DMS53 treated with DMSO at 0.1 percent for 48 hours (cell line): ENCODE measurements around the gene HSD17B11.
"Not testable (repeated sequence)": the region's sequence is repeated elsewhere in the genome, so short reads cannot be mapped to it uniquely, and the experiment has no call there.

Experiments
- DNase-seq: peaks from one replicate; lab custom pipeline; 2025; ENCODE audit not compliant: unreplicated experiment; lab: John Stamatoyannopoulos, UW

HSD17B11 gene

DNA sequence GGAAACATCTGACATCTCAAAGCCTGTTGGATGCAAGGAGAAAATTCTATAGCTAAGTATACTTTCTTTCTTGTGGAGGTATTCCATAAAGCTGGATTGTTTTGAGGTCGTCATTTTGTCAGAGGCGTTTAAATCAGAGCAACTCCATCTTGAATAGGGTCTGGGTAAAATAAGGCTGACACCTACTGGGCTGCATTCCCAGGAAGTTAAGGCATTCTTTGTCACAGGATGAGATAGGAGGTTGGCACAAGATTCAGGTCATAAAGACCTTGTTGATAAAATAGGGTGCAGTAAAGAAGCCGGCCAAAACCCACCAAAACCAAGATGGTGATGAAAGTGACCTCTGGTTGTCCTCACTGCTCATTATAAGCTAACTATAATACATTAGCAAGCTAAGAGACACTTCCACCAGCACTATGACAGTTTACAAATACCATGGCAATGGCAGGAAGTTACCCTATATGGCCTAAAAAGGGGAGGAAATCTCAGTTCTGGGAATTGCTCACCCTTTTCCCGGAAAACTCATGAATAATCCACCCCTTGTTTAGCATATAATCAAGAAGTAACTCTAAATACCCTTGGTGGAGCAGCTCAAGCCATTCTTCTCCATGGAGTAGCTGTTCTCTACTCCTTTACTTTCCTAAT is 80.2 kb downstream of the HSD17B11 start:
- no peak for DNase-seq

GRCh38 chr4:87309625-87310024 is 81.4 kb downstream of the HSD17B11 start:
- DNase-seq = no peak

- no peak for DNase-seq
These were observed 84.9 kb downstream of the HSD17B11 start for GRCh38 chr4:87306056-87306455.

DNA sequence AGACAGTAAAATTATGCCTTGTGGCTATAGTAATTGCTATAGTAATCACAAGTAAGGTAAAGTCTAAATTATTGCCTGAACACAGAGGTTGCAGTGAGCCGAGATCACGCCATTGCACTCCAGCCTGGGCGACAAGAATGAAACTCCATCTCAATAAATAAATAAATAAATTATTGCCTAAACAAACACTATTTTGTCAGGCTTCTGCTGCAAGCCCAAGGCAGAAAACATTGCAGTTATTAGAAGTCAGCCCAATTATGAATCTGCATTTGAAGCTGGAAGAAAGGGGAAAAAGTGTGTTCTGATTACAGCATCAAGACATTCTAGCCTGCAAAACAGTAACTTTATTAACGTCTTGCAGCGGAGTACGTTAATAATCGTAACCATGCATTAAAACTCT is 85.4 kb downstream of the HSD17B11 start:
- no peak for DNase-seq

DNA sequence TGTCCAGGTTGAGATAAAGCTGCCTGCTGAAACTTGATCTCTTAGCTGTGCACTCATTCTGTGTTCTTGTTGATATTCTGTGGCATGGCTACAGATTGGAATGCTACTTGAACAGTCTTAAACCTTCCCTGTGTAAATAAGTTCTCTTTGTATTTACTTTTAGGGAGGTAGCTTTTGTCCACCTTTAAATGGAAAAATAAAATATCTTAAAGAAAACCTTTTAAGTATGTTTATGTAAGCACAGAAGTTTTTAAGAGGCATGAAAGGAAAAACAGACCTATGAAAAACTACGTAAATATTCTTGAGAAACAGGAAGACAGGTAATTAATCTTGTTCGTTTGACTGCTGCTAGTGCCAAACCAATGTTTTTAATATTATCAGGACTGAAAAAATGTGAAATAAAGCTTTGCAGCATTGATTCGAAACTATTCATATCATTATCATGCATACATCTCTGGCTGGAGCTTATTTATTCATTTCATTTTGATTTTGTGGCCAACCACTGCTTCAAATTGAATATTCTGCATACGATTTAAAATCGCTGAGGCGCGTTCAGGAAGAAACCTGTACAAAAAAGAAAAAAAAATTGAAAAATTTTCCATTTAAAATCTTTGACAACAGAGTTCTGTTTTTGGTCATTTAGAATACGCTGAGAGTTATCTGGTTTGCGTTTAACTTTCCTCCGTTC is 86.1 kb downstream of the HSD17B11 start:
- DNase-seq = peak; percentile 29

DNA sequence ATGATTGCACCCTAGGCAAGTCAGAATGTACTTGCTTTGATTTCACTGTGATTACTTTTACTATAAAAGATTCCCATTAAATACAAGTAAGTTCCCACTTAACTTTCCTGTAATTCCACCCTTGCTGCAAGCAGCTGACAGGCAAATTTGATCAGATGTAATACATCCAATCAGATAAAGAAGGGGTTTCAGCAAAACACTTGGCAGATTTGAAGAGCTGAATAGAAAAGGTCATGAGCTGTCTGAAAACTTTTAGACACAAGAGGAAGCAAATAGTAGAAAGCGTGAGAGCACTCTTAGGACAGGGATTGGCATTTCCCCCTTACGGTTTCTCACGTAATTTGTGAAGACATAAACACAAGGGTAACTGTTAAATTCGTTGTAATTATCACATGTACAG is 91.1 kb downstream of the HSD17B11 start:
- no peak for DNase-seq

GRCh38 chr4:87298362-87298761 is 92.6 kb downstream of the HSD17B11 start:
- DNase-seq = no peak

GRCh38 chr4:87294911-87295310 is 96.1 kb downstream of the HSD17B11 start:
- DNase-seq = not testable (repeated sequence)

DNA sequence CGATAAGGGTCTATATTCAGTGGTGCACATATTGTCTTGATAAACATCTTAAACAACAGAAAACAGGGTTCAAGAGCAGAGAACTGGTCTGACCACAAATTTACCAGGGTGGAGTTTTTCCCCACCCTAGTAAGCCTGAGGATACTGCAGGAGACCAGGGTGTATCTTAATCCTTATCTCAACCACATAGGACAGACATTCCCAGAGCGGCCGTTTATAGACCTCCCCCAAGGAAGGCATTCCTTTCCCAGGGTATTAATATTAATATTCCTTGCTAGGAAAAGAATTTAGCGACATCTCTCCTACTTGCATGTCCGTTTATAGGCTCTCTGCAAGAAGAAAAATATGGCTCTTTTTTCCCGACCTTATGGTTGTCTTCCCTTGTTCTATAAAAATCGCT is 97.1 kb downstream of the HSD17B11 start:
- not testable (repeated sequence) for DNase-seq

- DNase-seq = no peak
These were observed 104.0 kb downstream of the HSD17B11 start for GRCh38 chr4:87286970-87287369.
